Urinary bladder (tissue), 4 donors: Measurements from ENCODE around the gene STH. TPM values are rescaled to one million over a fixed set of nuclear protein-coding genes. Genes with fewer than 3 reads are reported as not detected.

ENCODE experiments used
- DNase-seq: peaks from one replicate; pipeline ENCODE4 v3.0.0-alpha.2; 2015; ENCODE audit errors: extremely low spot score
- H3K27ac ChIP-seq: one replicate; pipeline ENCODE4 v1.5.1; 2013; ENCODE audit warnings: low read depth, mild to moderate bottlenecking, moderate library complexity
- H3K36me3 ChIP-seq: one replicate; pipeline ENCODE4 v1.6.1; 2013; ENCODE audit warnings: mild to moderate bottlenecking, moderate library complexity; ENCODE audit not compliant: insufficient read depth
- H3K4me1 ChIP-seq: one replicate; pipeline ENCODE4 v1.6.1; 2013; ENCODE audit warnings: mild to moderate bottlenecking, moderate library complexity; ENCODE audit not compliant: insufficient read depth
- H3K4me3 ChIP-seq: one replicate; pipeline ENCODE4 v1.5.1; 2013; ENCODE audit warnings: low read depth, low read length
- whole genome bisulfite sequencing: extraction: QIAGEN DNeasy Blood & Tissue Kit; methylation state at CpG from one replicate; pipeline ENCODE4 v1.1.7; 2013; 5-methylcytosine and 5-hydroxymethylcytosine counted together
- polyA plus RNA-seq: library from polyadenylated mRNA; stranded (reverse); fragments of 200-250 nt; gene quantifications from one replicate; pipeline ENCODE4 v1.2.3, GENCODE V29; 2013
- total RNA-seq: library from RNA; depleted of rRNA; stranded (reverse); fragments of >200 nt; gene quantifications from one replicate; pipeline ENCODE4 v1.2.3, GENCODE V29; 2014
- donor health status: healthy with polysubstance abuse.
- donor health status: healthy.

The STH gene
- total and polyA plus RNA-seq, 2 donors, result not detected

GRCh38 chr17:45983614-45984310, 15.3 kb upstream of the STH start:
- WGBS, result 72% methylated on average over 31 of the region's 31 CpGs
- DNase-seq, result no peak
- Histone ChIP-seq H3K4me3 (no peak overlapping the region), H3K36me3 (no peaks in the 10 kb centered on the region), H3K27ac (no peak overlapping the region), H3K4me1 (no peaks in the 10 kb centered on the region)

GRCh38 chr17:45984368-45984767, 14.7 kb upstream of the STH start:
- Histone ChIP-seq H3K4me3 (no peak overlapping the region), H3K36me3 (no peaks in the 10 kb centered on the region), H3K4me1 (no peaks in the 10 kb centered on the region), H3K27ac (no peak overlapping the region)
- WGBS, result 87% methylated on average over 5 of the region's 5 CpGs
- DNase-seq, result no peak

- no peak for DNase-seq
- Histone ChIP-seq H3K4me1 (no peaks in the 10 kb centered on the region), H3K27ac (no peak overlapping the region), H3K36me3 (no peaks in the 10 kb centered on the region), H3K4me3 (no peak overlapping the region)
- 79% methylated on average over 4 of the region's 4 CpGs for WGBS
Observed at GRCh38 chr17:45985447-45985846, 13.6 kb upstream of the STH start.

GRCh38 chr17:45986056-45986455, 13.0 kb upstream of the STH start:
- Histone ChIP-seq H3K36me3 (no peaks in the 10 kb centered on the region), H3K27ac (no peak overlapping the region), H3K4me3 (no peak overlapping the region), H3K4me1 (no peaks in the 10 kb centered on the region)
- DNase-seq, result no peak
- 88% methylated on average over 4 of the region's 4 CpGs for WGBS

- DNase-seq, result no peak
- H3K27ac ChIP-seq, result no peak overlapping the region
- no peaks in the 10 kb centered on the region for H3K36me3 ChIP-seq
- H3K4me1 ChIP-seq, result no peaks in the 10 kb centered on the region
- H3K4me3 ChIP-seq, result no peak overlapping the region
- WGBS, result 74% methylated on average over 5 of the region's 5 CpGs
Observed at GRCh38 chr17:45987706-45988105, 11.3 kb upstream of the STH start.

GRCh38 chr17:45989759-45990158, 9.3 kb upstream of the STH start:
- no peaks in the 10 kb centered on the region for H3K4me1 ChIP-seq
- DNase-seq, result no peak
- 65% methylated on average over 3 of the region's 3 CpGs for WGBS
- no peaks in the 10 kb centered on the region for H3K36me3 ChIP-seq
- H3K27ac ChIP-seq, result no peak overlapping the region
- no peak overlapping the region for H3K4me3 ChIP-seq

GRCh38 chr17:45990886-45991285, 8.2 kb upstream of the STH start:
- no peak for DNase-seq
- no peak overlapping the region for H3K27ac ChIP-seq
- H3K36me3 ChIP-seq, result no peaks in the 10 kb centered on the region
- 90% methylated on average over 6 of the region's 6 CpGs for WGBS
- no peaks in the 10 kb centered on the region for H3K4me1 ChIP-seq
- H3K4me3 ChIP-seq, result no peak overlapping the region

- Histone ChIP-seq H3K4me1 (no peaks in the 10 kb centered on the region), H3K27ac (no peak overlapping the region), H3K4me3 (no peak overlapping the region), H3K36me3 (no peaks in the 10 kb centered on the region)
- DNase-seq, result no peak
- WGBS, result 79% methylated on average over 10 of the region's 10 CpGs
Observed at GRCh38 chr17:45991341-45991740, 7.7 kb upstream of the STH start.

- no peak for DNase-seq
- no peak overlapping the region for H3K27ac ChIP-seq
- WGBS, result 62% methylated on average over 6 of the region's 6 CpGs
- H3K4me3 ChIP-seq, result no peak overlapping the region
- H3K36me3 ChIP-seq, result no peaks in the 10 kb centered on the region
- H3K4me1 ChIP-seq, result no peaks in the 10 kb centered on the region
Observed at GRCh38 chr17:45992175-45992574, 6.9 kb upstream of the STH start.

GRCh38 chr17:45992904-45993303, 6.1 kb upstream of the STH start:
- WGBS, result 82% methylated on average over 10 of the region's 10 CpGs

GRCh38 chr17:45993962-45994627, 5.0 kb upstream of the STH start:
- Histone ChIP-seq H3K4me3 (no peak overlapping the region), H3K36me3 (no peaks in the 10 kb centered on the region), H3K27ac (no peak overlapping the region), H3K4me1 (no peaks in the 10 kb centered on the region)
- 86% methylated on average over 16 of the region's 16 CpGs for WGBS
- DNase-seq, result no peak

More at GRCh38 chr17:45992904-45993303, 6.1 kb upstream of the STH start:
- H3K27ac ChIP-seq, result no peak overlapping the region
- no peak overlapping the region for H3K4me3 ChIP-seq
- DNase-seq, result no peak
- H3K36me3 ChIP-seq, result no peaks in the 10 kb centered on the region
- no peaks in the 10 kb centered on the region for H3K4me1 ChIP-seq

- Histone ChIP-seq H3K4me3 (no peak overlapping the region), H3K36me3 (no peaks in the 10 kb centered on the region), H3K4me1 (no peaks in the 10 kb centered on the region), H3K27ac (no peak overlapping the region)
- no peak for DNase-seq
- 94% methylated on average over 8 of the region's 8 CpGs for WGBS
Observed at GRCh38 chr17:45994987-45995386, 4.1 kb upstream of the STH start.

GRCh38 chr17:45995627-45996270, 3.3 kb upstream of the STH start:
- WGBS, result 79% methylated on average over 14 of the region's 14 CpGs
- no peak overlapping the region for H3K27ac ChIP-seq
- no peak for DNase-seq
- no peak overlapping the region for H3K4me3 ChIP-seq
- no peaks in the 10 kb centered on the region for H3K4me1 ChIP-seq
- H3K36me3 ChIP-seq, result no peaks in the 10 kb centered on the region

- 83% methylated on average over 31 of the region's 31 CpGs for WGBS
- Histone ChIP-seq H3K27ac (no peak overlapping the region), H3K4me3 (no peak overlapping the region), H3K4me1 (no peaks in the 10 kb centered on the region), H3K36me3 (no peaks in the 10 kb centered on the region)
- DNase-seq, result no peak
Observed at GRCh38 chr17:45996282-45996937, 2.6 kb upstream of the STH start.
